GM12874 (cell line): ENCODE results near the gene FMNL1.

Experiments
- TF ChIP-seq, protein P1 (sequence below): IDR thresholded peaks from 2 replicates; pipeline ENCODE4 v1.5.1; 2011; ENCODE audit warnings: low read depth, mild to moderate bottlenecking, control low read depth, low read length, moderate library complexity; ENCODE audit not compliant: insufficient read depth

FMNL1 gene

GRCh38 chr17:45260204-45260783, 38.6 kb downstream of the FMNL1 start:
- TF ChIP-seq, protein P1, sequence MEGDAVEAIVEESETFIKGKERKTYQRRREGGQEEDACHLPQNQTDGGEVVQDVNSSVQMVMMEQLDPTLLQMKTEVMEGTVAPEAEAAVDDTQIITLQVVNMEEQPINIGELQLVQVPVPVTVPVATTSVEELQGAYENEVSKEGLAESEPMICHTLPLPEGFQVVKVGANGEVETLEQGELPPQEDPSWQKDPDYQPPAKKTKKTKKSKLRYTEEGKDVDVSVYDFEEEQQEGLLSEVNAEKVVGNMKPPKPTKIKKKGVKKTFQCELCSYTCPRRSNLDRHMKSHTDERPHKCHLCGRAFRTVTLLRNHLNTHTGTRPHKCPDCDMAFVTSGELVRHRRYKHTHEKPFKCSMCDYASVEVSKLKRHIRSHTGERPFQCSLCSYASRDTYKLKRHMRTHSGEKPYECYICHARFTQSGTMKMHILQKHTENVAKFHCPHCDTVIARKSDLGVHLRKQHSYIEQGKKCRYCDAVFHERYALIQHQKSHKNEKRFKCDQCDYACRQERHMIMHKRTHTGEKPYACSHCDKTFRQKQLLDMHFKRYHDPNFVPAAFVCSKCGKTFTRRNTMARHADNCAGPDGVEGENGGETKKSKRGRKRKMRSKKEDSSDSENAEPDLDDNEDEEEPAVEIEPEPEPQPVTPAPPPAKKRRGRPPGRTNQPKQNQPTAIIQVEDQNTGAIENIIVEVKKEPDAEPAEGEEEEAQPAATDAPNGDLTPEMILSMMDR: no peak

DNA sequence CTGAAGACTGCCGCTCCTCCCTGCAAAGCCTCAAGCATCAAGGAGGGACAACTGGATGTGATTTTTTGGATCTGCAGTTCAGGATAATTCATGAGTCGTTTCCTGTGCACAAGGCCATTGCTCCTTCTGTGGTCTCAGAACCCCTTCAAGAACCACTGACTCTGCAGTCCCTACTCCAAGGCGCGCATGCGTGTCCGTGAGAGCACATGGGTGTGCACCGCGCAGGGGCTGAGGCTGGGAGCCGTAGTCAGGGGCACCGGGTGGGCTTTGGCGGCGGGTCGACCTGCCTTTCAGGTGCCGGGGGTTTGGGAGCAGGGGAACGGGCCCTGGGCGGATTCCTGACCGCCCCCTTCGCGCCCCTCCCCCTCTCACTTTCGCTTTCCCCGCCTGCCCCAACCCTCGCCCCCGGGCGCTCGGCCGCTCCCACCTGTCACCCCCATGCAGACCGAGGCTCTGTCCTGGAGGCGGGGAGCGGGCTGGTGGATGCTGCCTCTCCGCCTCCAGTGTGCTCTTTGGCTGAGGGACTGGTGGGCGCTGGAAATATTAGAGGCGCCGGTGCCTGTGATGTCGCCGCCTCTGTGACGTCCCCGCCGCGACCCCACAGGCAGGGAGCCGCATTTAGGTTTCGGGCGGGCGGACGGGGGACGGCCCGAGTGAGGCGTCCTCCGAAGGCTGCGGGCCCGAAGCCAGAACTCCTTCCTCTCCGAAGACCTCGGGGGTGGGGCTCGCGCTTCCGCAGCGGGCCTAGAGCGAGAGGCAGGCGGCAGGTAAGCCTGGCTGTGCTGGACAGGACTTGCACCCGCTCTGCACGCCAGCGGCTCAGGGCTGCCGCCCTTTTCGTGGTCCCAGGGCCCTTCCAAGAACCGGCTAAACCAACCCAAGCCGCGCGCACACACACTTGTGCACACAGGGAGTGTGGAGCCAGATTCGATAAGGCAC, 40.2 kb downstream of the FMNL1 start, which contains the start of gene SPATA32:
Gene SPATA32, minus strand, starts transcription at position 518 of the 939 bp plus-strand sequence. Its CDS starts 78 bp downstream, at position 440.
- TF ChIP-seq, protein P1: no peak

DNA sequence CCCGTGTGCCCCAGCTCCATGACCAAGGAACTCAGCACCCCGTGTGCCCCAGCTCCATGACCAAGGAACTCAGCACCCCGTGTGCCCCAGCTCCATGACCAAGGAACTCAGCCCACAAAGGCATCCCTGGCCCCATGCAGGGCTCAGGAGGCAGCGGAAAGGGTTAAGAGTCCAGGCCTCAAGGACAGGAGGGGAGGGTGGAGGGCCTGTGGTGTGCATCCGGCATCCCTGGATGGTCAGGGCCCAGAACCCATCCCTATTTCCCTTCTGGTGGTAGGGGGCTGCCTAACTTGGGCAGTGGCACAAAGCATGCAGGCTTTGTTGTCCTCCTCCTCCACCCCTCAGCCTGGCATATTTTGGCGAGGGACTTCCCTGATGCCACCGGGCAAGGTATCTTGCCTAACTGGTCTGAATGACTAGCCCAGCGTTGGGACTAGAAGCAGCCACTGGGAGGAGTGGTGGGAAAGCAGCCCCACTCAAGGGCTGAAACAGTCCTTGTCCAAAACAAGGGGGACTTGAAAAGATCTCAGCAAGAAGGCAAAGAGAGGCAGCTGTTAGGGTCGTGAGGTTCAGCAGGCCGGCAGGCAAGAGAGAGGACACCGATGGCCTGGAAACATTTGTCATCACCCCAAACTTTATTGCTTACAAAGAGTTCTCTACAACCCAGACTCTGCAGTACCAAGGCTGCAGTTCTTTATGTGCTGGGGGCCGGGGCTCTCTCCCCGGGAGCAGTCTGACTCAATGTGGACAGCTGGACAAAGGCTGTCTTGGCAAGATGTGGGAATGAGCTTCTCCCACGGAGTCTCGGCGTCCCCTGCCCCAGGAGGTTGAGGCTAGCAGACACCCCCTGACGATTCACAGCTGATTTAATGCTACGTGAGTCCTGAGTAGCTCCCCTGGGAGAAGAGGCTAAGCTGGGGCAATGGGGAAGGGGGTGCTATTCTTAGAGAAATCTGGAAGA, 41.1 kb downstream of the FMNL1 start:
- TF ChIP-seq, protein P1: no peak

- TF ChIP-seq, protein P1: no peak
Observed at GRCh38 chr17:45263477-45263860, 41.8 kb downstream of the FMNL1 start.

DNA sequence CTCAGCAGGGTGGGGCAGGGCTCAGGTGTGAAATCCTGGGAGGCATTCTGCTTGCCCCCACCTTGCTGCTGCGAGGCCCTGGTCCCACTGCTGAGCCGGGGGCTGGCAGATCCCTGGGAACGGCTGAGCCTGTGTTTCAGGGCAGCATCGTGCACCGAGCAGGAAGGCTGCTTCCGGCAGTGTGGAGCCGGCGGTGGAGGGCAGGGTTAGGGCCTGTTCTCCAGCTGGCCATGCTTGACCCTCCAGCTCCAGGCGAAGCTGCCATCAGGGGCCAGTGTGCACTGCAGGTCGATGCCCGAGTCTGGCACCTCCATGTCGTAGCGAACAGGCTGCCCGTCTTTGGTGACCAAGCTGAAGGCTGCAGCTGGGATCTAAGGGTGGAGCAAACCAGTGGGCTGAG, 42.7 kb downstream of the FMNL1 start:
- TF ChIP-seq, protein P1: no peak

DNA sequence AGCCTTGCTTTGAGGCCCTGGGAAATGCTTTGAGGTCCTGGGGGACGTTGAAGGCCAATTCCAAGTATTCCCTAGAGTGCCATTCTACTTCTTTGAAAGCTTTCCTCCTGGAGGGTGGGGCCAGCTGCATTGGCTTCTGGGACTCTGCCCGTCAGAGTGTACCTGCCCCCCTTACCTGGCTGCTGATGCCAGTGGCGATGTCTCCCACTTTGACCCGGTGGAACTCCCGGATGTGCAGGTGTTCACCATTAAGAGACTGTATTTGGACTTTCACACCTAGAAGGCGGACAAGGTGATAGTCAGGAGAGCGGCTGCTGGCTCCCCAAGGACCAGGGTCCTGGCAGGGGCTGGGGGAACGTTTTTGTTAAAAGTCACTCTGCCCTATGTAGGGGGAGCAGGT, 43.3 kb downstream of the FMNL1 start:
- TF ChIP-seq, protein P1: no peak
